Measurements from ENCODE around the gene PPM1J.

Gene PPM1J

GRCh38 chr1:112704934-112705627 lies 10.1 kb downstream of the PPM1J start:
- DNase-seq: peak; percentile 98

- DNase-seq: no peak
Measured at GRCh38 chr1:112704391-112704933, 10.7 kb downstream of the PPM1J start.

GRCh38 chr1:112703706-112704105 lies 11.4 kb downstream of the PPM1J start:
- no peak for DNase-seq

- no peak for DNase-seq
Measured at GRCh38 chr1:112702420-112703261, 12.5 kb downstream of the PPM1J start.

GRCh38 chr1:112702067-112702395 lies 13.1 kb downstream of the PPM1J start:
- DNase-seq: no peak

- DNase-seq: no peak
Measured at GRCh38 chr1:112701227-112702066, 13.7 kb downstream of the PPM1J start.

- DNase-seq: peak; percentile 99
Measured at GRCh38 chr1:112700290-112701226, 14.6 kb downstream of the PPM1J start.

- no peak for DNase-seq
Measured at GRCh38 chr1:112699425-112700144, 15.5 kb downstream of the PPM1J start.

- DNase-seq: no peak
Measured at GRCh38 chr1:112698366-112699310, 16.5 kb downstream of the PPM1J start.

GRCh38 chr1:112697781-112698201 lies 17.3 kb downstream of the PPM1J start:
- no peak for DNase-seq

- no peak for DNase-seq
Measured at GRCh38 chr1:112696578-112697314, 18.4 kb downstream of the PPM1J start.

GRCh38 chr1:112695276-112695675 lies 19.9 kb downstream of the PPM1J start:
- no peak for DNase-seq

- no peak for DNase-seq
Measured at GRCh38 chr1:112694363-112694929, 20.7 kb downstream of the PPM1J start.

GRCh38 chr1:112693821-112694220 lies 21.3 kb downstream of the PPM1J start:
- no peak for DNase-seq

- no peak for DNase-seq
Measured at GRCh38 chr1:112692681-112693080, 22.5 kb downstream of the PPM1J start.

GRCh38 chr1:112689842-112690237 lies 25.3 kb downstream of the PPM1J start:
- no peak for DNase-seq

- DNase-seq: no peak
Measured at GRCh38 chr1:112689196-112689841, 25.8 kb downstream of the PPM1J start.

- DNase-seq: no peak
Measured at GRCh38 chr1:112688781-112689193, 26.3 kb downstream of the PPM1J start.
